ENCODE measurements around the gene PPP2R2D. TPM values are rescaled to one million over a fixed set of nuclear protein-coding genes. Genes with fewer than 3 reads are reported as not detected.

The PPP2R2D gene
- total RNA-seq, 1 donor from 2014 or later = 53.4 TPM

Other genes with a start within 250 kb of the PPP2R2D start
- gene BNIP3, start 80.9 kb downstream of the PPP2R2D start, total RNA-seq = 33.0 TPM
- 4.1 TPM for gene JAKMIP3, start 164.9 kb downstream of the PPP2R2D start, total RNA-seq

Data from frontal cortex (tissue), 1 donor.